ENCODE results near the gene PHLDA2. TPM values are rescaled to one million over a fixed set of nuclear protein-coding genes. Genes with fewer than 3 reads are reported as not detected.

Gene PHLDA2, protein sequence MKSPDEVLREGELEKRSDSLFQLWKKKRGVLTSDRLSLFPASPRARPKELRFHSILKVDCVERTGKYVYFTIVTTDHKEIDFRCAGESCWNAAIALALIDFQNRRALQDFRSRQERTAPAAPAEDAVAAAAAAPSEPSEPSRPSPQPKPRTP
- polyA plus RNA-seq (2011; rRNA removed) (6.3 and 7.0 TPM in 2 replicates), polyA plus RNA-seq (2017; fragmentation: RNase III; extraction: RNeasy Plus Mini Kit Qiagen cat#74134 plus additional on column Dnase treatment) (43.6 to 49.6 TPM (median 47.6 TPM) in 3 replicates), polyA minus RNA-seq (2011; rRNA and poly(A)+ RNA removed) (3.6 and 5.5 TPM in 2 replicates)
- 80.1 and 91.2 TPM in 2 replicates for polyA plus RNA-seq (2012; cell fraction: cytosol; rRNA removed)
- 68.3 and 133 TPM in 2 replicates for polyA plus RNA-seq (2012; cell fraction: nucleus; rRNA removed)

DNA sequence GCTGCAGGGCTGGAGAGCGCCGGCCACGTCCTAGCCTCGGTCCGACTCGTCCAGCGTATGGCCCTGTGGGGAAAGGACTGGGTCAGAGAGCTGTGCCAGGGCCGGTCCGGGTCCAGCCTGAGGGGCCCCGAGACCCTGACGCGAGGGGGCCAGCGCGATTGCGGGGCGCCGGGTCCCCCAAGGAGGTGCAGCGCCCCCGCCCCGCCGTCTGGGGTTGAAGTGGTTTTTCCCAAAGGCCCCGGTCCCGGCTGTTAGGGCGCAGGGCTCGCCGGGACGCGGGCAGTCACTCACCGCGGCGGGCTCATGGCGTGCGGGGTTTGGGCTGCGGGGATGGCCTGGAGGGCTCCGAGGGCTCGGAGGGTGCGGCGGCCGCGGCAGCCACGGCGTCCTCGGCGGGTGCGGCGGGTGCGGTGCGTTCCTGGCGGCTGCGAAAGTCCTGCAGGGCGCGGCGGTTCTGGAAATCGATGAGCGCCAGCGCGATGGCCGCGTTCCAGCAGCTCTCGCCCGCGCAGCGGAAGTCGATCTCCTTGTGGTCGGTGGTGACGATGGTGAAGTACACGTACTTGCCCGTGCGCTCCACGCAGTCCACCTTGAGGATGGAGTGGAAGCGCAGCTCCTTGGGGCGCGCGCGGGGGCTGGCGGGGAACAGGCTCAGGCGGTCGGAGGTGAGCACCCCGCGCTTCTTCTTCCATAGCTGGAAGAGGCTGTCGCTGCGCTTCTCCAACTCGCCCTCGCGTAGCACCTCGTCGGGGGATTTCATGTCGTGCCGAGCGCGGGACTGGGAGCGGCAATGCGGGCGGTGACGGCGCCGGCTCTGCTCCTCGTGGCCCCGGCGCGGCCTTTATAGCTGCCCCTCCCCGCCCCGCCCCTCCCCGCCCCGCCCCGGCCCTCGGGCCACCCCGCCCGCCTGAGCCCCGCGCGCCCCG is at the start of gene PHLDA2:
PHLDA2 (minus strand) TSS at position 816 of the 926 bp plus-strand sequence; CDS start at position 760, 56 bp downstream.
- POLR2A ChIA-PET = interaction anchor here (0.5 to 4.8 kb wide), 31 partner anchors 10 to 525 kb away, joined by 3 to 74 read pairs (median 5); partner anchors contain the start of genes CARS1, CDKN1C, NAP1L4 and ZNF195

More for the DNA sequence above, at the start of gene PHLDA2:
- CTCF ChIA-PET = interaction anchor here (0.6 to 9.5 kb wide), 23 partner anchors 8 to 396 kb away, joined by 3 to 75 read pairs (median 9); partner anchors contain the start of gene NAP1L4
- FAIRE-seq (no peak), DNase-seq (ENCODE audit: low read depth in 1 of 2, low spot score in 1 of 2) (peak; percentile 64 to 74), ATAC-seq (peak; percentile 22 to 33)
- Histone ChIP-seq H3K4me3 (peak within 1 kb of the TSS; percentile 67), H3K27ac (peak within 1 kb of the TSS; percentile 92 to 94), H3K4me2 (peak within 1 kb of the TSS; percentile 93), H3K9me3 (no peaks in the 10 kb centered on the region), H3K4me1 (peaks cover 41% of the 10 kb centered on the region)
- peak; percentile 29; the same call in 1 of the 2 replicates for TF ChIP-seq GATA3 (IDR thresholded peaks at IDR 0.05; ENCODE audit: borderline replicate concordance)
- peak; percentile 81 for TF ChIP-seq PHF8 (IDR thresholded peaks at IDR 0.05; ENCODE audit: borderline replicate concordance, low read depth)
- TF ChIP-seq CBX2 (IDR thresholded peaks at IDR 0.05; ENCODE audit: borderline replicate concordance, low read depth) = no peak
- TF ChIP-seq, protein P1, sequence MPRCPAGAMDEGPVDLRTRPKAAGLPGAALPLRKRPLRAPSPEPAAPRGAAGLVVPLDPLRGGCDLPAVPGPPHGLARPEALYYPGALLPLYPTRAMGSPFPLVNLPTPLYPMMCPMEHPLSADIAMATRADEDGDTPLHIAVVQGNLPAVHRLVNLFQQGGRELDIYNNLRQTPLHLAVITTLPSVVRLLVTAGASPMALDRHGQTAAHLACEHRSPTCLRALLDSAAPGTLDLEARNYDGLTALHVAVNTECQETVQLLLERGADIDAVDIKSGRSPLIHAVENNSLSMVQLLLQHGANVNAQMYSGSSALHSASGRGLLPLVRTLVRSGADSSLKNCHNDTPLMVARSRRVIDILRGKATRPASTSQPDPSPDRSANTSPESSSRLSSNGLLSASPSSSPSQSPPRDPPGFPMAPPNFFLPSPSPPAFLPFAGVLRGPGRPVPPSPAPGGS (IDR thresholded peaks at IDR 0.05) = peak; percentile 93
- TF ChIP-seq RAD21 (conservative IDR thresholded peaks at IDR 0.05 in 1 of 2, IDR thresholded peaks at IDR 0.05 in 1 of 2) = peak in 1 of 2 experiments; percentile 17; a peak in 1 of 5 replicates
- TF ChIP-seq TFCP2L1 (CRISPR knock-in tag; IDR thresholded peaks at IDR 0.05) = peak; percentile 84
- peak; percentile 16; the same call in 1 of the 3 replicates for TF ChIP-seq SMC3 (IDR thresholded peaks at IDR 0.05)
- no peak for TF ChIP-seq ESRRA (IDR thresholded peaks at IDR 0.05; ENCODE audit: borderline replicate concordance, low read length)
- no peak for TF ChIP-seq FOXS1 (CRISPR knock-in tag; IDR thresholded peaks at IDR 0.05)
- peak; percentile 31; the same call in 1 of the 2 replicates for TF ChIP-seq RNF2 (IDR thresholded peaks at IDR 0.05; ENCODE audit: borderline replicate concordance, low read depth)
- TF ChIP-seq, protein P2, sequence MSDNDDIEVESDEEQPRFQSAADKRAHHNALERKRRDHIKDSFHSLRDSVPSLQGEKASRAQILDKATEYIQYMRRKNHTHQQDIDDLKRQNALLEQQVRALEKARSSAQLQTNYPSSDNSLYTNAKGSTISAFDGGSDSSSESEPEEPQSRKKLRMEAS (IDR thresholded peaks at IDR 0.05) = peak; percentile 91
- TF ChIP-seq POLR2A (IDR thresholded peaks at IDR 0.05; ENCODE audit: low read length) = peak; percentile 99
- TF ChIP-seq, protein P3, sequence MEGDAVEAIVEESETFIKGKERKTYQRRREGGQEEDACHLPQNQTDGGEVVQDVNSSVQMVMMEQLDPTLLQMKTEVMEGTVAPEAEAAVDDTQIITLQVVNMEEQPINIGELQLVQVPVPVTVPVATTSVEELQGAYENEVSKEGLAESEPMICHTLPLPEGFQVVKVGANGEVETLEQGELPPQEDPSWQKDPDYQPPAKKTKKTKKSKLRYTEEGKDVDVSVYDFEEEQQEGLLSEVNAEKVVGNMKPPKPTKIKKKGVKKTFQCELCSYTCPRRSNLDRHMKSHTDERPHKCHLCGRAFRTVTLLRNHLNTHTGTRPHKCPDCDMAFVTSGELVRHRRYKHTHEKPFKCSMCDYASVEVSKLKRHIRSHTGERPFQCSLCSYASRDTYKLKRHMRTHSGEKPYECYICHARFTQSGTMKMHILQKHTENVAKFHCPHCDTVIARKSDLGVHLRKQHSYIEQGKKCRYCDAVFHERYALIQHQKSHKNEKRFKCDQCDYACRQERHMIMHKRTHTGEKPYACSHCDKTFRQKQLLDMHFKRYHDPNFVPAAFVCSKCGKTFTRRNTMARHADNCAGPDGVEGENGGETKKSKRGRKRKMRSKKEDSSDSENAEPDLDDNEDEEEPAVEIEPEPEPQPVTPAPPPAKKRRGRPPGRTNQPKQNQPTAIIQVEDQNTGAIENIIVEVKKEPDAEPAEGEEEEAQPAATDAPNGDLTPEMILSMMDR (IDR thresholded peaks at IDR 0.05) = peak; percentile 17; the same call in 2 of the 3 replicates
- TF ChIP-seq MYC (IDR thresholded peaks at IDR 0.05; ENCODE audit: borderline replicate concordance, low read length) = peak; percentile 87
- TF ChIP-seq, protein P4, sequence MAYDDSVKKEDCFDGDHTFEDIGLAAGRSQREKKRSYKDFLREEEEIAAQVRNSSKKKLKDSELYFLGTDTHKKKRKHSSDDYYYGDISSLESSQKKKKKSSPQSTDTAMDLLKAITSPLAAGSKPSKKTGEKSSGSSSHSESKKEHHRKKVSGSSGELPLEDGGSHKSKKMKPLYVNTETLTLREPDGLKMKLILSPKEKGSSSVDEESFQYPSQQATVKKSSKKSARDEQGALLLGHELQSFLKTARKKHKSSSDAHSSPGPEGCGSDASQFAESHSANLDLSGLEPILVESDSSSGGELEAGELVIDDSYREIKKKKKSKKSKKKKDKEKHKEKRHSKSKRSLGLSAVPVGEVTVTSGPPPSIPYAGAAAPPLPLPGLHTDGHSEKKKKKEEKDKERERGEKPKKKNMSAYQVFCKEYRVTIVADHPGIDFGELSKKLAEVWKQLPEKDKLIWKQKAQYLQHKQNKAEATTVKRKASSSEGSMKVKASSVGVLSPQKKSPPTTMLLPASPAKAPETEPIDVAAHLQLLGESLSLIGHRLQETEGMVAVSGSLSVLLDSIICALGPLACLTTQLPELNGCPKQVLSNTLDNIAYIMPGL (CRISPR knock-in tag; IDR thresholded peaks at IDR 0.05; ENCODE audit: borderline replicate concordance) = no peak; the same call in 1 of the 2 replicates
- TF ChIP-seq JUN (IDR thresholded peaks at IDR 0.05) = peak; percentile 77 to 88; a peak in 4 of 5 replicates
- TF ChIP-seq POLR2AphosphoS2 (conservative IDR thresholded peaks at IDR 0.05; ENCODE audit: low read length) = no peak
- TF ChIP-seq ZC3H11A (IDR thresholded peaks at IDR 0.05) = no peak
- TF ChIP-seq FOSB (CRISPR knock-in tag; IDR thresholded peaks at IDR 0.05) = 0 out of 2 replicates have a peak, but pooled peaks have one; percentile 60
- TF ChIP-seq, protein P5, sequence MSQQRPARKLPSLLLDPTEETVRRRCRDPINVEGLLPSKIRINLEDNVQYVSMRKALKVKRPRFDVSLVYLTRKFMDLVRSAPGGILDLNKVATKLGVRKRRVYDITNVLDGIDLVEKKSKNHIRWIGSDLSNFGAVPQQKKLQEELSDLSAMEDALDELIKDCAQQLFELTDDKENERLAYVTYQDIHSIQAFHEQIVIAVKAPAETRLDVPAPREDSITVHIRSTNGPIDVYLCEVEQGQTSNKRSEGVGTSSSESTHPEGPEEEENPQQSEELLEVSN (IDR thresholded peaks at IDR 0.05; ENCODE audit: borderline replicate concordance, low read depth) = peak; percentile 87
- no peak for TF ChIP-seq JUNB (IDR thresholded peaks at IDR 0.05)
- TF ChIP-seq HOXA7 (CRISPR knock-in tag; IDR thresholded peaks at IDR 0.05) = 0 out of 2 replicates have a peak, but pooled peaks have one; percentile 65
- 0% methylated on average over 17 of the region's 113 CpGs for WGBS (ENCODE audit: missing lambda C conversion rate)

All from A549 (cell line).